Amygdala (tissue), 56 donors: ENCODE data around the gene ZNF423.
"Not testable (repeated sequence)": the region's sequence is repeated elsewhere in the genome, so short reads cannot be mapped to it uniquely, and the experiment has no call there.

Source experiments
- DNase-seq, 56 donors: peaks; one replicate each; lab custom pipeline; 2025; lab: John Stamatoyannopoulos, UW

The ZNF423 gene

DNA sequence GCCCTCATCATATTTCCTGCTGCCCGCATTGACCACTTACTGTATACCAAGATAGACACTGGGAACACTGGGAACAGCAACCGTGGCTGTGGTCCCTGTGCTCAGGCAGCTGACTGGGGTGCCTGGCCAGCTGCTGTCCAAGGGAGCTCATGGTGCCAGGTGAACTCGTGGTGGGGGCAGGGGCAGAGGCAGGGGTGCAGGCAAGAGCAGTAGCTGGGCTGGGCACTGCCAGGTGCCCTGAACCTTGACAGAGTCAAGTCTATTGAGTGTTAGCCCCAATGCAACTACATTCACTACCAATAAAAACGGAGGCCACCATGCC, 279.8 kb downstream of the ZNF423 start:
- DNase-seq = no peak

DNA sequence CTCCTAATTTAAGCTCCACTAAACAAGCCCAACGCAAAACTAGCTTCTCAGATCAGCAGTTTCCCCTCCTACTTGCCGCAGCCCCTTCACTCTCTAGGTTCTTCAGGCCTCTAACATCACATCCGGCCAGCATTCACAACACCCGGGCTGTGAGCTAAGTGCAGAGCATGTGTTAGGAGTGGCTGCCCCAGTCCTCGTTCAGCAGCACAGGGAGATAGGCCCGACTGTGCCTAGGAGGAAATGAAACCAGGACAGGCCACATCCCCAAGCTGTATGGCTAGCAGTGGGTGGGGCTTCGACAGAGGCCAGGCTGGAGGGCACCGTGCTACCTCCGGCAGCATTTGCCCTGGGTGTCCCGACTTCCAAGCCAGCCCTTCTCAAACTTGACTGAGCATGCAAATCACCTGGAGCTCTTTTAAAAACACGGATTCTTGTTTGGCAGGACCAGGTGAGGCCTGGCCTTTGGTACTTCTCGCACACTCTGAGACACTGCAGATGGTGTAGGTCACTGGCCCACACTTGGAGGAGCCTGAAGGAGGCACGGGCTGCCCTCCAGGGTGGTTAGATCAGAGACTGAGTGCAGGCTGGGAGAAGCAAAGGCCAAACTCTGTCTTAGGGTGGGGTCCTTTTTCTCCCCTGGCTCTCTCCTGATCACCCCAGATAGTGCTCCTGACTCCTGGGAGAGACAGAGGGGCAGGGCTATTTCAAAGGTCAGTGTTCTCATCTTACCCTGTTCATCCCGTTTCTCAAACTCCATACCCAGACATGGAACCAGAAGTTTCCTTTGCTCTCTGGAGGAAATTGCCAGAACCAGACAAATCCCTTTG, 280.4 kb downstream of the ZNF423 start:
- peak in 21 of 56 donors; percentile 6 to 61 (median 31) for DNase-seq

DNA sequence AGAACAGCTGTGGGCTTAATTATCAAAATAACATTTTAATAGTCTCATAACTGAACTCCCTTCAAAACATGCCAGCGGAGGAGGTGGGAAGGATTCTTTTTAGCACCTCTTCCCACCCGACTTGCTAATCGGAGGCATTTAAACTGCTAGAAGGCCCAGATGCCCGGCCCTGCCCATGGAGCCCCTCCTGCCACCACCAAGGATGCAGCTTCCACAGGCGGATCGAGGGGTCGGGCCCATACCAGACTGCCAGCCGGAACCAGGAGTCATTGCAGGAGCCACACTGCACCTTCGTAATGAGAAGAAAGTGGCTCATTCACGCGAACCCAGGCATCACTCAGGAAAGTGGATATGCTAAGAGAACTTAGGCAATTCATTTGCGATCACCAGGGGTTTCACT, 281.1 kb downstream of the ZNF423 start:
- DNase-seq = peak in 2 of 56 donors; percentile 13 to 14

DNA sequence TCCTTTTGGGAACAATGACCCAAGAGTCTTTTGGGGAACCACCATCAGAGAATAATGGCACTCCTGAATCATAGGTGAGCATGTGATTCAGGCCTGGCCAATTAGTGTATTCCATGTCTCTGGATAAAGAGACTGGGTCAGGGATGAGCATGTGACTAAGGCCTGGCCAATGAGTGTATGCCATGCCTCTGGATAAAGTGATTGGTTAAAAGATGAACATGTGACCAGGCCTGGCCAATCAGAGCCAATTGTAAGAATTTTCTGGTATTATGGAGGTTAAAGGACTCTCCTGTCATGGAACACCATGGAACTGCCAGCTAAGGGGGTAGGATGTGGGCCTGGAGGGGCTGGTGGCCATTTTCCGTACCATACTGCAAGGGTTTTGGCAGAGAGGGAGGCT, 288.0 kb downstream of the ZNF423 start:
- DNase-seq = no peak

DNA sequence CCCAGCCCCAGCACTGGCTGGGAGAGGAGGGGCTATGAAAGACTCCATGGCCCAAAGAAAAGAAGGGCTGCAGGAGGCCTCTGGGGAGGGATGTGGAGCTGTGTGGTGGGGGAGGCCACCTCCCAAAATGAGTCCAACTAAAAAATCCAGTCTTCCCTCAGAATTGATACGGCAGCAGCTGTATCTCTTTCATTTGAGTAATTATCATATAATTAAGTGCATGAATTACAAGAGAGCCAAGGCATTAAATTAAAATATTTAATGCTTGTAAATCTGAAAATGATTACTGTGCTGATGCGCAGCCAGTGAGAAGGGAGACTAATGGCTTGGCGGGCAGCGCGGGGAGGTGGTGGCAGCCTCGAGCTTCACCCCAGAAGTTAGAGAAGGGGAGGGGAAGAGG, 289.5 kb downstream of the ZNF423 start:
- no peak for DNase-seq

DNA sequence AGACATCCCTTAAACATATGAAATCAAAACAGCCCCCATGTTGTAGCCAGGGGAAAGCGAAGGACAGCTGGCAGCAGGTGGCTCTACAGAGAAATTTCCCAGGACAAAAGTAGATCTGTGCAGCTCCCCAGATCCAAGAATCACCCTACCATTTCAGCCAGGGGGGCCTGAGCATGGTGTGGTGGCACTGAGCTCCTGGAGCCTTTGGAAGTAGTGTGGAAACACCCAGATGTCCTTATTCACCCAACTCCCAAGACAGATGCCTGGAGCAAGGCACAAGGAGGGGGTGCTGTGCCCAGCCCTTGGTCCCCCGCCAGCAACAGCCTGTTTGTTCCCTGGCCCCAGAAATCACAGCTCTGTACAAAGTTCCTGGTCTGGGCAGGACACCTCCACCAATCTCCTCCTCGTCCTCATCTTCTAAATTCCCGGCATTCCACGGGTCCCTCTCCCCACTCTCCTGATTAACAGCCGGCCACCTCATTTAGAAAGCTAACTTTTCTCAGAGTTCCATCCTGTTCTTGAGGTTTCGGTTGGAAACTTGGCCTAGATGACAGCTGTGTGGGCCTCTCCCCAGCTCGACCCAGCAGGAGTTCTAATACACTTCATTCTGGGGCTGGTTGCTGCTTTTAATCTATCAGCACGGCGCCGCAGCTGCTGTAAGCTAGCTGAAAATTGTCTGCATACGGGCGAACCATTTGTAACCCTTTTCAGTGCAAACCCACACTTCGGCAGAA, 291.2 kb downstream of the ZNF423 start:
- DNase-seq = peak in 1 of 56 donors; percentile 14

DNA sequence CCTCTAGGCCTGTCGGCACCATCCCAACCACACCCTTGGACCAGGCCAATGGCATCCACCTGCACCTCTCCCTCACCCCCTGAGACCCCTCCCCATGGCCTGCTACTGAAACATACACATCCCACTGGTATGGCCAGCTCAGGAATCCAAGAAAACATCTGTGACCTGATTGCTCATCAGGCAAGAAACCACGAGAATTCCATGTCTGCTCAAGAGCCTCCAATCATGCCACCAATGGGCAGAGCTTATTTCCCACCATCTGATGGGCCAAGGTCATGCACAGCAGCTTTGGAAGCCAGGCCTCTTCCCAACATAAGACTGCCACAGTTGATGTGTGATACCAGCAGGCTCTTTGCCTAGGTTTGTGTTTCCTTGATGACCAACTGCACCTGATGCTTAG, 292.2 kb downstream of the ZNF423 start:
- DNase-seq = no peak

DNA sequence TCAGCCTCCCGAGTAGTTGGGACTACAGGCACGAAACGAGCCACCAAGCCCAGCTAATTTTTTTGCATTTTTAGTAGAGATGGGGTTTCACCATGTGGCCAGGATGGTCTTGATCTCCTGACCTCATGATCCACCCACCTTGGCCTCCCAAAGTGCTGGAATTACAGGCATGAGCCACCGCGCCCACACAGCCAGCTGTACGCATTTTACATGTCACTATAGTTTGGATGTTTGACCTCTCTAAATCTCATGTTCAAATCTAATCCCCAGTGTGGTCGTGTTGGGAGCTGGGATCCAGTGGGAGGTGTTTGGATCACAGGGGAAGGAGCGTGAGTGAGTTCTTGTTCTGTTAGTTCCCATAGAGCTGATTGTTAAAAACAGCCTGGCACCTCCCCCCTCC, 293.0 kb downstream of the ZNF423 start:
- not testable (repeated sequence) for DNase-seq

DNA sequence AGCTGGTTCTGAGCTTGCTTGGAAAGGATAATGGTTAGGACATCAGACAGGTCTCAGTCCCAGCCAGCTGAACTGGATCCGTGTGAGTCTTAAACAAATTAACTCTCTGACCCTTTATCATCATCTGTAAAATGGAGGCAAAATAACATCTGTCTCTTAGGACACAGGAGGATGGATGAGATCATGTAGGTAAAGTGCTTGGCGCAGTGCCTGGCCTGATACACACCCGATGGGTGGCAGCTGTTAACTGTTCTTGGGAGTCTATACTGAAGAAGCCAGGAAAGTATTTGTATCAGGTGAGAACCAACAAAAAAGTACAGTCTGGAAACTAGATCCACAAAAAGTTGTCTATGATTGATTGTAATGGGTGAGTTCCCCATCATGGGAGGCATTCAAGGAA, 293.7 kb downstream of the ZNF423 start:
- no peak for DNase-seq

DNA sequence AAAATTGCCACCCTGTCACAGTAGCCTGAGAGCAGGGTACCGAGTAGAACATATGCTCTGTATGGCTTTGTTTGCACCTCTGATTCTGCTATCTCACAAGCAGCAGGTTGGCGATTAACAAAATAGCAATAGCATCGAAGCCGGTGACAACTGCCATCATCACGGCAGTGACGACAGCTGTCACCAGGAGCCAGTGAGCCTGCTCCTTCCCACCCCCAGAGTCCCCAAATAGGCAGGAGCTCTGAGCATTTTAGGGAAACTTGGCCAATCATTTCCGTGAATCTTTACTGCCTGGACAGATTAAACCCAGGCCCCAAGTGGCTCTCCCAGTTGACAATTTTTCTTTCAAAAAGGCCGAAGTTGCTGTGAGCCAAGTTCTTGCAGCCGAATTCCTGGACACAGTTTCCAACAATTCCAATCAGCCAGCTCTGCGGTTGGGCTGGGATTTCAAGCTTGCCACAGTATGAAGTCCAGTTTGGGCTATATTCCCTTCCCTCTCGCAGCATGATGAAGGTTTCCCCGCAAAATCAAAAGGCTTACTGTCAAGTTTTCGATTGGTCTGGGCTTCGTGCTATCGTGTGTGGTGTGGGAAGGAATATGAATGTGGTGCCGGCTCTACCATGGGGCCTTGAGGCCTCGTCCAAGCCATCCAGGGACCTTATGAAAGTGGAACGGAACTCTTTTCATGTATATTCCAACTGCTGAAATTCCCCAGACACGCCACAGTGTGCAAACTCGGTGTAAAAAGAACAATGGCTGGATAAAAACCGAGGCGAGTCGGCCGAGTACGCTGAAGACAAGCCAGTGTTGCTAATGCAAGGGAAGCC, 295.7 kb downstream of the ZNF423 start:
- peak in 6 of 56 donors; percentile 10 to 41 (median 20) for DNase-seq

DNA sequence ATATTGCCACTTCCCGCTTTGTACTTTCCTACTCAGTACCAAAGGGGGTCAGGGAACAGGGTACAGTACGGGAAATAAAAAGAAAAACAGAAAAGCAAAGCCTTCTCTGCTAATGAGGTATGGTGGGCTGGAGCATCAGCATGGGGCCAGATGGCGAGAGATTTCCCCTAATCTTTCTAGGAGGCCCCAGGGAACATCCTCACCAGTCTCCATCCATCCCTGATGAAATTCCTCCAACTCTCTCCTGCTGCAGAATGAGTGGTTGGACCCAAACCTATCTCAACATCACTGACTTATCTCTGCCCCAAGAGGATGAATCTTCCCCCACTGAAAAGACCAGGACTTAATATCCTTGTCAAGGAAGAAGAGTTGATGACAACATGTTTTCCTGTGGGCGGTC, 296.7 kb downstream of the ZNF423 start:
- DNase-seq = no peak

DNA sequence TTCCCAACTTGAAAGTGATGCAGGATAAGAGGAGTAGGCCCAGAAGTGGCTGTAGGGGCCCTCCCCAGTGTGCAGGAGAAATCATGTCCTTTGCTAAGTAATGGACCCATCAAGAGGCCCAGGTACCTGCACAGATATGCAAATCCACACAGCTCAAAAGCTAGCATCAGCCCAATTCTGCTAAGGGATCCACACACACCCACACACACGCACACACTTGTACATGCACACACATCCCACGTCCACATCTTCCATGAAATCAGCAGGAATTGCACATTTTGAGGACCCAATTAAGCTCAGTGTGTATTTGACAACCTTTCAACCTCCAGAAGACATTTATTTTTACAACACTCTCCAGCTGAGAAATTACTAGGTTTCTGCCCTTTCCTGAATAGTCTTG, 297.5 kb downstream of the ZNF423 start:
- no peak for DNase-seq

DNA sequence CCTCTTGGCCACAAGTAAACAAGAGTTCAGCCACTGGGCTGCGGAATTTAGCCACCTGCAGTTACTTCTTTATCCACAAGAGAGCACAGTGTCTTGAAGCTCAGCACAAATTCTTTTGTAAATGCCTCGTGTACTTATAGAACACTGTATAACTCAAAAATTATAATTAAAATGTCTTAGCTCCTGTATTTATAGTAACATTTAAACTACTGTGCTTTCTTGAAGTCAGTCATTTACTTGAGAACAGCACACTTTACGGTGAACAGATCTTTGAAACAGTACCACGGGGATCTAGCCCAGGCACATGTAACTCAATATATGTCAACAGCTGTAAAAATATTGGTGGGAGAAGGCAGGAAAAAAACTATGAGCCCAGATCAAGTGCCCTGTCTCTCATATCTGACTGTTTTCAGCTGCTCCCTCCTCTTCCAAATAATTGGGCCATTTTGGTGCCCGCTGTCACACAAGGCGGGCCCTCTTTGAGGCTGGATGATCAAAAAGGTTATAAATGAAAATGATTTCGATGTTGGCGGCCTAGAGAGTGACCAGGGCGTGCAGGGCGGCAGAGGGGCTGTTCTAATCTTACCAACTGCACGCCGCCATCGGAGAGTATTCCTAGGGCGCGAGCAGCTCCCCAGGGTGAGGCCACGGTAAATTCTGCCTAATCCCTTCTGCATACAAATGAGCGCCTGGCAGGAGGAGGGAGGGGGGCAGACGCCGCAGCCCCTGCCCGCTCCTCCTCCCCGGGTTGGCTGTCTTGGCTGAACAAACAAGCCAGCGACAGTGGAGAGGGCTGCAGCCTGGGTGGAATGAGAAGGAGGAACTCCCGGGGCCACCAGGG, 299.1 kb downstream of the ZNF423 start:
- DNase-seq = peak in 11 of 56 donors; percentile 11 to 54 (median 24)

DNA sequence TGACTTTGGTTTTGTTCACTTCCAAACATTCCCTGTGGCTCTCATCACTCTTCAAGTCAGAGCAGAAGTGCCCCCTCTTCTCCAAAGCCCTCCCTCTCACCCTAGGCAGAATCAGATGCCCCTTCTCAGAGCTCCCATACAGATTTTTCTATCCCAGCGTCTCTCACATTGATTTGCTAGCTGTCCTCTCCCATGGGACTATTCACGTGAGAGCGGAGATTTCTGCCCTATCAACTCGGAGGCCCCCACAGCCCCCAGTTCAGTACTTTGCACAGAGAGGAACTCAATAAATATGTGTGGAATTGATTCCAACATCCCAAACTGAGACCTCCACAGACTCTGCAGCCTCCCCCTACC, 299.7 kb downstream of the ZNF423 start:
- DNase-seq = no peak

DNA sequence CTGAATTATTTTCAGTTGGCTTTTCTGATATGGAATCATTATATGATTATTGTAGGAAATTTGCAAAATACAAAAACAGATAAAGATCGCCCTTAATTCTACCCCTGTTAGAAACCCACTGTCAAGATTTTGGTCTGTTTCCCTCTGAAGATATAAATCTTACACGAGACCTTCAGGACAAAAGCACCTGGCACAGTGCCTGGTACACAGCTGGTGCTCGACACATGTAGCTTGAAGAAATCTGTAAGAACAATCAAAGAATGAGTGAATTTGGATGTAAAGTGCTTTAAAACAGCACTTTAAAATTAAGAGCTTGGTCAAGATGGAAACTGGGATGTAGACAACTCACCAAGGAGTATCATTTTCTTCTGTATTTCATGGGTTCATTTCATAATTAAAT, 301.2 kb downstream of the ZNF423 start:
- no peak for DNase-seq

DNA sequence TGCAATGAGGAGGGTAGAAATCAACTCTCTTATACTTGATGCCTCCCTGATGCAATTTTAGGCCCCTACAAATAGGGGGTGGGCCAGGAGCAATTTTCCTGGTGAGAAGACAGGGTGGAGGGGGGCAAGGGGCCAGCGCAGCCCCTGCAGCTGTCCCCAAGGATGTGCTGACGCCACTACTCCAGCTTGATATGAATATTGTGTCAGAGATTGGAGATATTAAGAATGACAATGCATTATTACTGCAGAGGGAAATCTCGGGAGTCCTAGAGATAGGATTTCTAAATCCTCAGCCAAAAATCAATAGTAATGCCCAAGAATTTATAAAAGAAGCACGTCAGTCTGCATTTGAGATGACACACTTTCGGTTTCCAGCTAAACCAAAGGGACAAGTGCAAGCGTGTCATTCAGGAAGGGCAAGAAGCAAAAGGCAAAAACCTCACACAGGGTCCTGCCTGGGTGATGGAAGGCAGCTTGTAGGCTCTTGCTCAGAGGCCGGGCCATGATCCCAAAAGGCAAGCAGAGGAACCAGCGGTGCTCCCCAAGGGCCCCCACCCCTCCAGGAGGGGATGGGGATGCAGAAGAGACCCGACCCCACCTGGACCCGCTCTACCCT, 303.5 kb downstream of the ZNF423 start:
- no peak for DNase-seq

DNA sequence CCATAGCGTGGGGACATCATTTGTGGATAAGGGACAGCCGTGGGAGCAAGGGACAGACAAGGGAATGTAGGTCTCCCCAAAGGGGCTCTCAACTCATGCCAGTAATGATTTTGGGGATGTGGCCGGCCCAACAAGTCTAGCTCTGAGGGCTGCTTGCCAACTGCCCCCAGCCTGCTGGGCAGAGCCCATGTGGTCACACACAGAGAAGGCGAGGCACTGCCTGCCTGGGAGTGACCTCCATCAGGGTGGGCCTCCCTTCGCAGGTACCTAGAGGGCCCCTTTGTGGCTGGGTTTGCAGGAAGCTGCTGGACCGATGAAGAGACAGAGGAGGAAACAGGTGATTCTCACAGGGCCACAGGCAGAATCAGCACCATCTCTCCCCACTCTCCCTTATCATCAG, 305.2 kb downstream of the ZNF423 start:
- DNase-seq = no peak

DNA sequence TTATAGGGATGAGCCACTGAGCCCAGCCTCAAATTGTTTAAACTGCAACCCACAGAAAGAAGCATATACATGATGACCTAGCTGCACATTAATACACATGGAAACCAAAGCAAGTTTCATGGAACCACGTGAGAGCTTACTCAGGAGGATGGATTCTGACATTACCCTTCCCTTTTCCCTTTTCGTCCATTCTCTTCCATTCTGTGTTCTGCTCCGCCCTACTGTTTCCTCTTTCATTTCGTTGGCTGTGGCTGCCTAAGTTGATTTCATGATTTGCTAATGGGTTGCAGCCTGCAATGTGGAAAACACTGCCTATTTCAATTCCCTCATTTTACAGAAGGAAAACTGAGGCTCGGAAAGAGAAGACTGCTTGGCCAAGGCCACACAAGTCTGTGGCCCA, 305.8 kb downstream of the ZNF423 start:
- no peak for DNase-seq

DNA sequence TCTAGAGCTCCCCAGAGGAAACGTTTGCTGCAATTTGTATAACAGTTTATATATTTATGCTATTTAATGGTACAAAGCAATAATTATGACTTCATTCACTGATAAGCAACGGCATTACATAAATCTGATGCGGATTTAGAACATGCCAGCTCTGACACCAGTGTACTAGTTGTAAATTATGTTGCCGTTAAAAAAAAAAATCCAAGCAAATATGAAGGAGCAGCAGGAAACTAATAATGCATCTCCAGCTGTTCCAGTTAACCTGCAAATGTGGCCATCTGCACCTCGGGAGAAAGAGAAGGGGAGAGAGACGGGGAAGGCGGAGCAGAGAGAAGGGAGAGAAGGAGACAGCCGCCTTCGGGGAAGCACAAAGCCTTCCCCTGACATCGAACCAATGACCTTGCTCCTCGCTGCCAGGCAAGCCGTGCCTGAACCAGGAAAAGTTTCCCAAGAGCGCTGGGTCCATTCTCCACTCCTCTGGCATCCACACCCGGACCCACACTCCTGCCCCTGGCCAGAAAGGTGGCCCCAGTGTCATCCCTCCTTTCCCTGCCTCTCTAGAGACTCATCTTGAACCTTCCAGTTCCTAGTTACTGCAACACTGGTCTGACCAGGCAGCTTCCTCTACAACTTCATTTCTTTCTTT, 307.5 kb downstream of the ZNF423 start:
- DNase-seq = no peak
